ENCODE data around the gene GNG12. TPM values are rescaled to one million over a fixed set of nuclear protein-coding genes. Genes with fewer than 3 reads are reported as not detected.

Gene GNG12
- total RNA-seq, 1 donor from 2014 or later = 18.5 TPM

GRCh38 chr1:67745875-67746698 is 87.2 kb downstream of the GNG12 start:
- Mint-ChIP-seq H3K36me3 (ENCODE audit: low read depth) (no peaks in the 10 kb centered on the region), H3K4me3 (no peak overlapping the region), H3K27me3 (ENCODE audit: low read depth) (no peaks in the 10 kb centered on the region), H3K27ac (ENCODE audit: unreplicated experiment) (no peak overlapping the region), H3K9me3 (no peaks in the 10 kb centered on the region), H3K4me1 (peaks cover 30% of the 10 kb centered on the region)
- TF ChIP-seq CTCF (conservative IDR thresholded peaks at IDR 0.05) = no peak
- no peak for DNase-seq (ENCODE audit: low read depth, low spot score)

- Mint-ChIP-seq H3K4me3 (no peak overlapping the region), H3K27ac (ENCODE audit: unreplicated experiment) (no peak overlapping the region), H3K4me1 (peaks cover 7% of the 10 kb centered on the region), H3K36me3 (ENCODE audit: low read depth) (no peaks in the 10 kb centered on the region), H3K27me3 (ENCODE audit: low read depth) (no peaks in the 10 kb centered on the region), H3K9me3 (no peaks in the 10 kb centered on the region)
- TF ChIP-seq CTCF (conservative IDR thresholded peaks at IDR 0.05) = no peak
- no peak for DNase-seq (ENCODE audit: low read depth, low spot score)
Measured at GRCh38 chr1:67743072-67743725, 90.1 kb downstream of the GNG12 start.

- H3K4me3 Mint-ChIP-seq = no peak overlapping the region
- peaks cover under 1% of the 10 kb centered on the region for H3K4me1 Mint-ChIP-seq
- H3K36me3 Mint-ChIP-seq (ENCODE audit: low read depth) = no peaks in the 10 kb centered on the region
- no peak for DNase-seq (ENCODE audit: low read depth, low spot score)
- H3K9me3 Mint-ChIP-seq = no peaks in the 10 kb centered on the region
- no peak for TF ChIP-seq CTCF (conservative IDR thresholded peaks at IDR 0.05)
- peak overlapping the region; percentile 36 for H3K27ac Mint-ChIP-seq (ENCODE audit: unreplicated experiment)
- no peaks in the 10 kb centered on the region for H3K27me3 Mint-ChIP-seq (ENCODE audit: low read depth)
Measured at GRCh38 chr1:67741736-67742135, 91.5 kb downstream of the GNG12 start.

- Mint-ChIP-seq H3K4me3 (no peak overlapping the region), H3K4me1 (peaks cover 7% of the 10 kb centered on the region), H3K9me3 (no peaks in the 10 kb centered on the region), H3K27me3 (ENCODE audit: low read depth) (no peaks in the 10 kb centered on the region), H3K36me3 (ENCODE audit: low read depth) (no peaks in the 10 kb centered on the region), H3K27ac (ENCODE audit: unreplicated experiment) (no peak overlapping the region)
- TF ChIP-seq CTCF (conservative IDR thresholded peaks at IDR 0.05) = no peak
- DNase-seq (ENCODE audit: low read depth, low spot score) = no peak
Measured at GRCh38 chr1:67741121-67741520, 92.1 kb downstream of the GNG12 start.

- Mint-ChIP-seq H3K4me1 (peaks cover 12% of the 10 kb centered on the region), H3K4me3 (no peak overlapping the region), H3K27me3 (ENCODE audit: low read depth) (no peaks in the 10 kb centered on the region), H3K36me3 (ENCODE audit: low read depth) (no peaks in the 10 kb centered on the region), H3K27ac (ENCODE audit: unreplicated experiment) (no peak overlapping the region), H3K9me3 (no peaks in the 10 kb centered on the region)
- no peak for DNase-seq (ENCODE audit: low read depth, low spot score)
- no peak for TF ChIP-seq CTCF (conservative IDR thresholded peaks at IDR 0.05)
Measured at GRCh38 chr1:67740543-67740942, 92.7 kb downstream of the GNG12 start.

Measured in neural crest cell (in vitro differentiated cells).